Activated CD8-positive, alpha-beta T cell treated with anti-CD3 and anti-CD28 coated beads for 36 hours (primary cell): ENCODE data around the gene GAPDH. TPM values are rescaled to one million over a fixed set of nuclear protein-coding genes. Genes with fewer than 3 reads are reported as not detected.
"Not testable (repeated sequence)": the region's sequence is repeated elsewhere in the genome, so short reads cannot be mapped to it uniquely, and the experiment has no call there.

Experiments
- ATAC-seq: fragments of 200-7000 bp; cut with Tn5 transposase; one replicate; pipeline ENCODE4 v1.10.0; 2021; ENCODE audit warnings: mild to moderate bottlenecking, moderate library complexity
- CTCF ChIA-PET: fragments of 350-600 bp; sonication (Branson Sonifier 250); formaldehyde crosslinking; loops from one replicate; lab custom pipeline; 2021; ENCODE audit warnings: antibody characterized with exemption; lab: Charles Lee
- POLR2A ChIA-PET: fragments of 350-600 bp; sonication (Branson Sonifier 250); formaldehyde crosslinking; loops from one replicate; lab custom pipeline; 2021; ENCODE audit warnings: antibody characterized with exemption; lab: Charles Lee
- DNase-seq: peaks from one replicate; pipeline ENCODE4 v3.0.0-alpha.2; 2020
- H3K27ac Mint-ChIP-seq: one replicate; pipeline ENCODE4 v1.8.0; 2021; ENCODE audit warnings: mild to moderate bottlenecking, mixed read lengths
- H3K27me3 Mint-ChIP-seq: one replicate; pipeline ENCODE4 v1.8.0; 2021; ENCODE audit warnings: mixed read lengths
- H3K36me3 Mint-ChIP-seq: one replicate; pipeline ENCODE4 v1.8.0; 2021; ENCODE audit warnings: low read depth, mixed read lengths
- H3K4me1 Mint-ChIP-seq: one replicate; pipeline ENCODE4 v1.8.0; 2021; ENCODE audit warnings: low read depth, mixed read lengths
- H3K4me3 Mint-ChIP-seq: one replicate; pipeline ENCODE4 v1.8.0; 2021; ENCODE audit warnings: mild to moderate bottlenecking, moderate library complexity, mixed read lengths
- H3K9me3 Mint-ChIP-seq: one replicate; pipeline ENCODE4 v1.8.0; 2021; ENCODE audit warnings: mixed read lengths
- CTCF ChIP-seq: fragments of 200-600 bp; IDR thresholded peaks from one replicate; pipeline ENCODE4 v1.8.0; 2022; ENCODE audit warnings: antibody characterized with exemption, mild to moderate bottlenecking
- intact Hi-C: fragments of 100-400 bp; cut with micrococcal nuclease; formaldehyde crosslinking; loops from one replicate; pipeline ENCODE4 v1.10.0; 2022
- total RNA-seq, 2 experiments: library from RNA; stranded (reverse); gene quantifications; one replicate each; pipeline ENCODE4 v1.2.3, GENCODE V29; 2021

Gene GAPDH
- total RNA-seq, 2 experiments from 2014 or later, result 9,109 to 9,234 TPM

DNA sequence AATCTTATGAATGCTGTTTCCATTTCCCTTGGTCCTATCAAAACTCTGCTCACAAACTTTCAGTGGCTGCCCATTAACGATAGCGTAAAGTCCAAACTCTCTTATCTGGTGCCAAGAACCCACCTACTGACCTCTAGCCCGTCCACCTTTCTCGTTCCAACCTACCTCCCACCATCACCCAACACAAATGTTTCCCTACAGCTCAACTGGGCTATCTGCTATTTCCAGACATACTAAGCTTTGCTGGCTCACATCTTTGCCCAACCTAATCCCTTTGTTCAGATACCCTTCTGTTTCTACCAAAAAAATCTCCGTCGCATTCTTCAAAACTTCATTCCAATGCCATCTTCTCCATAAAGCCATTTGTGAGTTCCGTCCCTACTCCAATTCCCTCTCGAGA lies 41.3 kb downstream of the GAPDH start:
- Mint-ChIP-seq H3K36me3 (peaks cover 56% of the 10 kb centered on the region), H3K9me3 (no peaks in the 10 kb centered on the region), H3K4me1 (peaks cover 22% of the 10 kb centered on the region), H3K4me3 (no peak overlapping the region), H3K27ac (peak overlapping the region; percentile 81), H3K27me3 (no peaks in the 10 kb centered on the region)
- CTCF ChIA-PET, result interaction anchor here (1.2 to 2.9 kb wide), 3 partner anchors 11 to 108 kb away, joined by 3 to 9 read pairs (median 4); no protein-coding TSS in a partner anchor
- intact Hi-C loops, result no loop called here
- DNase-seq, result no peak
- ATAC-seq, result no peak
- no peak for TF ChIP-seq CTCF
- POLR2A ChIA-PET, result interaction anchor here (0.9 to 1.6 kb wide), 4 partner anchors 12 to 40 kb away, joined by 3 to 6 read pairs (median 4); no protein-coding TSS in a partner anchor

DNA sequence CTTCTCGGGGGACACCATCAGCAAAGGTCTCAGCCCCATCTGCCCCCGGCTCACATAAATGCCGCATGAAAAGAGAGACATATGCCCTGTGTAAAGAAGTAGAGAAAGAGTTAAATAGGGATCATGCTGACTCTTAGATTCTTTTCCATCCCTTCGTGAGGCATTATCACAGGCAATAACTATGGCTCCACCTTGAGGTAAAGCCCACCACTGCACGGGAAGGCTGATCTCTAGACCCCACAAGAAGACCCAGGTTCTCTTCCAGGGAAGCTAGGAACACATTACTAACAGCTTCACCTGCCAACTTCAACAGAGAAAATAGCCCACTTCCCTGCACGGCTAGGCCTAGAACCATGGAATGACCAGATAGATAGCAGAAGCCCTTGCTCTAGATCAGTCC lies 47.9 kb downstream of the GAPDH start:
- H3K27me3 Mint-ChIP-seq, result no peaks in the 10 kb centered on the region
- CTCF ChIA-PET, result interaction anchor here (1.0 to 2.1 kb wide), 4 partner anchors 18 to 102 kb away, joined by 3 to 8 read pairs (median 5); no protein-coding TSS in a partner anchor
- ATAC-seq (no peak), DNase-seq (no peak)
- no peaks in the 10 kb centered on the region for H3K9me3 Mint-ChIP-seq
- H3K4me1 Mint-ChIP-seq, result peaks cover 4% of the 10 kb centered on the region
- H3K4me3 Mint-ChIP-seq, result no peak overlapping the region
- H3K36me3 Mint-ChIP-seq, result peaks cover 54% of the 10 kb centered on the region
- POLR2A ChIA-PET, result interaction anchor here (1.4 to 1.5 kb wide), 2 partner anchors 11 to 47 kb away, joined by 3 to 4 read pairs; partner anchors contain the start of gene GAPDH
- H3K27ac Mint-ChIP-seq, result peak overlapping the region; percentile 23
- intact Hi-C loops, result no loop called here
- TF ChIP-seq CTCF, result no peak

GRCh38 chr12:6582959-6583358 lies 48.6 kb downstream of the GAPDH start:
- CTCF ChIA-PET, result interaction anchor here (1.0 to 2.1 kb wide), 5 partner anchors 12 to 101 kb away, joined by 3 to 8 read pairs (median 5); no protein-coding TSS in a partner anchor
- DNase-seq, result no peak
- no peak for ATAC-seq
- POLR2A ChIA-PET, result interaction anchor here (0.8 to 1.5 kb wide), 6 partner anchors 11 to 48 kb away, joined by 3 to 4 read pairs (median 3); partner anchors contain the start of gene GAPDH
- Mint-ChIP-seq H3K9me3 (no peaks in the 10 kb centered on the region), H3K27ac (no peak overlapping the region), H3K27me3 (no peaks in the 10 kb centered on the region), H3K4me3 (no peak overlapping the region), H3K36me3 (peaks cover 54% of the 10 kb centered on the region), H3K4me1 (peaks cover 4% of the 10 kb centered on the region)
- TF ChIP-seq CTCF, result no peak
- intact Hi-C loops, result no loop called here

- no peak for ATAC-seq
- H3K36me3 Mint-ChIP-seq, result peaks cover 50% of the 10 kb centered on the region
- DNase-seq, result no peak
- no peak overlapping the region for H3K27ac Mint-ChIP-seq
- H3K4me1 Mint-ChIP-seq, result no peaks in the 10 kb centered on the region
- TF ChIP-seq CTCF, result no peak
- no peaks in the 10 kb centered on the region for H3K27me3 Mint-ChIP-seq
- no peaks in the 10 kb centered on the region for H3K9me3 Mint-ChIP-seq
- intact Hi-C loops, result no loop called here
- CTCF ChIA-PET, result interaction anchor here (1.3 to 2.0 kb wide), 2 partner anchors 21 to 47 kb away, joined by 3 to 5 read pairs; no protein-coding TSS in a partner anchor
- POLR2A ChIA-PET, result interaction anchor here (4.9 kb wide), 1 partner anchor 20 kb away, joined by 27 read pairs; the partner anchor contains the start of gene CHD4
- H3K4me3 Mint-ChIP-seq, result no peak overlapping the region
Observed at GRCh38 chr12:6584293-6584692, 50.0 kb downstream of the GAPDH start.

DNA sequence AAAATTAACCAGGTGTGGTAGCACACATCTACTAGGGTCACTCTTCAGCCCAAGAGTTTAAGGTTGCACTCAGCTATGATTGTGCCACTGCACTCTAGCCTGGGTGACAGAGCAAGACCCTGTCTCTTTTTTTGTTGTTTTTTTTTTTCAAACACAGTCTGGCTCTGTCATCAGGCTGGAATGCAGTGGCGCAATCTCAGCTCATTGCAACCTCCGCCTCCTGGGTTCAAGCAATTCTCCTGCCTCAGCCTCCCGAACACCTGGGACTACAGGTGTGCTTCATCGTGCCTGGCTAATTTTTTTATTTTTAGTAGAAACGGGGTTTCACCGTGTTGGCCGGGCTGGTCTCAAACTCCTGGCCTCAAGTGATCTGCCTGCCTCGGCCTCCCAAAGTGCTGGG lies 52.3 kb downstream of the GAPDH start:
- intact Hi-C loops, ATAC-seq, H3K27ac Mint-ChIP-seq, H3K4me1 Mint-ChIP-seq, H3K9me3 Mint-ChIP-seq, H3K4me3 Mint-ChIP-seq, DNase-seq, H3K27me3 Mint-ChIP-seq: not testable (repeated sequence)
- peaks cover 51% of the 10 kb centered on the region for H3K36me3 Mint-ChIP-seq
- ChIA-PET POLR2A (interaction anchor here (0.7 to 4.9 kb wide), 7 partner anchors 10 to 46 kb away, joined by 3 to 27 read pairs (median 6); partner anchors contain the start of gene CHD4), CTCF (interaction anchor here (0.6 to 2.2 kb wide), 4 partner anchors 10 to 98 kb away, joined by 3 to 6 read pairs (median 4); no protein-coding TSS in a partner anchor)

Other genes starting within 250 kb of the GAPDH start
- not detected for gene PLEKHG6, start 223.8 kb upstream of the GAPDH start, total RNA-seq
- 10 to 100 TPM; 40.6 TPM for gene TNFRSF1A, start 192.4 kb upstream of the GAPDH start, total RNA-seq
- gene SCNN1A, start 159.0 kb upstream of the GAPDH start, total RNA-seq, result 1 to 10 TPM; 2.3 to 3.8 TPM
- 1 to 10 TPM; 1.5 to 1.6 TPM for gene LTBR, start 150.4 kb upstream of the GAPDH start, total RNA-seq
- gene CD27, start 89.6 kb upstream of the GAPDH start, total RNA-seq, result 100 to 1,000 TPM; 160 to 164 TPM
- gene TAPBPL, start 82.5 kb upstream of the GAPDH start, total RNA-seq, result 10 to 100 TPM; 23.3 to 28.0 TPM
- gene VAMP1, start 63.8 kb upstream of the GAPDH start, total RNA-seq, result 10 to 100 TPM; 50.0 to 51.2 TPM
- gene MRPL51, start 41.3 kb upstream of the GAPDH start, total RNA-seq, result 100 to 1,000 TPM; 230 to 254 TPM
- 100 to 1,000 TPM; 195 to 196 TPM for gene NCAPD2, start 40.4 kb upstream of the GAPDH start, total RNA-seq
- gene IFFO1, start 21.5 kb downstream of the GAPDH start, total RNA-seq, result 1 to 10 TPM; 7.8 to 8.5 TPM
- gene NOP2, start 33.8 kb downstream of the GAPDH start, total RNA-seq, result 10 to 100 TPM; 87.9 to 89.4 TPM
- 100 to 1,000 TPM; 273 to 277 TPM for gene CHD4, start 72.9 kb downstream of the GAPDH start, total RNA-seq
- 1 to 10 TPM; 6.6 to 8.1 TPM for gene LPAR5, start 101.4 kb downstream of the GAPDH start, total RNA-seq
- 1 to 10 TPM; 1.3 to 2.0 TPM for gene ACRBP, start 112.9 kb downstream of the GAPDH start, total RNA-seq
- 10 to 100 TPM; 16.6 to 16.7 TPM for gene ING4, start 128.6 kb downstream of the GAPDH start, total RNA-seq
- 10 to 100 TPM; 55.2 to 56.7 TPM for gene ZNF384, start 154.9 kb downstream of the GAPDH start, total RNA-seq
- not detected for gene PIANP, start 166.3 kb downstream of the GAPDH start, total RNA-seq
- gene COPS7A, start 189.5 kb downstream of the GAPDH start, total RNA-seq, result 10 to 100 TPM; 35.9 to 38.8 TPM
- 100 to 1,000 TPM; 149 to 151 TPM for gene MLF2, start 218.6 kb downstream of the GAPDH start, total RNA-seq
- 10 to 100 TPM; 78.6 TPM for gene PTMS, start 231.8 kb downstream of the GAPDH start, total RNA-seq
- 100 to 1,000 TPM; 264 to 268 TPM for gene LAG3, start 238.0 kb downstream of the GAPDH start, total RNA-seq